GM23338 (cell line): ENCODE data around the gene PTPN7.

ENCODE experiments used
- CREB1 ChIP-seq: fragments of 250-450 bp; sonication (Bioruptor Pico); IDR thresholded peaks from 2 replicates; pipeline ENCODE4 v1.5.0; 2020; ENCODE audit warnings: low read depth, mild to moderate bottlenecking, moderate library complexity
- CTCF ChIP-seq, 2 experiments: fragments of 200-600 bp in 1 of 2; sonication (generic) in 1 of 2; conservative IDR thresholded peaks; 2 replicates each; pipeline versions ENCODE4 v1.5.1 to v1.6.1; 2016 to 2017; ENCODE audit warnings: antibody characterized with exemption in 2 of 2, low read depth in 2 of 2, mild to moderate bottlenecking in 2 of 2, moderate library complexity in 1 of 2
- EZH2 ChIP-seq: fragments of 200-600 bp; sonication (generic); IDR thresholded peaks from one replicate; pipeline ENCODE4 v1.8.0; 2017; ENCODE audit warnings: antibody characterized with exemption, mild to moderate bottlenecking, low read depth; ENCODE audit not compliant: unreplicated experiment
- JUNB ChIP-seq: IDR thresholded peaks from one replicate; pipeline ENCODE4 v1.6.1; 2016; ENCODE audit warnings: antibody characterized with exemption; ENCODE audit not compliant: unreplicated experiment
- POLR2AphosphoS5 ChIP-seq: IDR thresholded peaks from 2 replicates; pipeline ENCODE4 v1.6.1; 2016; ENCODE audit warnings: antibody characterized with exemption, low read depth
- TF ChIP-seq, protein P1 (sequence below): IDR thresholded peaks from one replicate; pipeline ENCODE4 v1.6.1; 2018; ENCODE audit warnings: antibody characterized with exemption; ENCODE audit not compliant: unreplicated experiment
- TF ChIP-seq, protein P2 (sequence below): IDR thresholded peaks from 2 replicates; pipeline ENCODE4 v1.6.1; 2016; ENCODE audit warnings: antibody characterized with exemption

DNA sequence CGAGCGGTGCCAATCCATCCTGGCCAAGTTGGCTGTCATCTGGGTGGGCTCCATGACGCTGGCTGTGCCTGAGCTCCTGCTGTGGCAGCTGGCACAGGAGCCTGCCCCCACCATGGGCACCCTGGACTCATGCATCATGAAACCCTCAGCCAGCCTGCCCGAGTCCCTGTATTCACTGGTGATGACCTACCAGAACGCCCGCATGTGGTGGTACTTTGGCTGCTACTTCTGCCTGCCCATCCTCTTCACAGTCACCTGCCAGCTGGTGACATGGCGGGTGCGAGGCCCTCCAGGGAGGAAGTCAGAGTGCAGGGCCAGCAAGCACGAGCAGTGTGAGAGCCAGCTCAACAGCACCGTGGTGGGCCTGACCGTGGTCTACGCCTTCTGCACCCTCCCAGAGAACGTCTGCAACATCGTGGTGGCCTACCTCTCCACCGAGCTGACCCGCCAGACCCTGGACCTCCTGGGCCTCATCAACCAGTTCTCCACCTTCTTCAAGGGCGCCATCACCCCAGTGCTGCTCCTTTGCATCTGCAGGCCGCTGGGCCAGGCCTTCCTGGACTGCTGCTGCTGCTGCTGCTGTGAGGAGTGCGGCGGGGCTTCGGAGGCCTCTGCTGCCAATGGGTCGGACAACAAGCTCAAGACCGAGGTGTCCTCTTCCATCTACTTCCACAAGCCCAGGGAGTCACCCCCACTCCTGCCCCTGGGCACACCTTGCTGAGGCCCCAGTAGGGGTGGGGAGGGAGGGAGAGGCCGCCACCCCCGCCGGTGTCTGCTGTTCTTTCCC is 32.4 kb downstream of the PTPN7 start:
- TF ChIP-seq CTCF (conservative IDR thresholded peaks at IDR 0.05; ENCODE audit: low read depth in 2 of 2) (no peak), EZH2 (no peak), POLR2AphosphoS5 (no peak), CREB1 (CRISPR knock-in tag) (no peak), JUNB (no peak)
- TF ChIP-seq, protein P1, sequence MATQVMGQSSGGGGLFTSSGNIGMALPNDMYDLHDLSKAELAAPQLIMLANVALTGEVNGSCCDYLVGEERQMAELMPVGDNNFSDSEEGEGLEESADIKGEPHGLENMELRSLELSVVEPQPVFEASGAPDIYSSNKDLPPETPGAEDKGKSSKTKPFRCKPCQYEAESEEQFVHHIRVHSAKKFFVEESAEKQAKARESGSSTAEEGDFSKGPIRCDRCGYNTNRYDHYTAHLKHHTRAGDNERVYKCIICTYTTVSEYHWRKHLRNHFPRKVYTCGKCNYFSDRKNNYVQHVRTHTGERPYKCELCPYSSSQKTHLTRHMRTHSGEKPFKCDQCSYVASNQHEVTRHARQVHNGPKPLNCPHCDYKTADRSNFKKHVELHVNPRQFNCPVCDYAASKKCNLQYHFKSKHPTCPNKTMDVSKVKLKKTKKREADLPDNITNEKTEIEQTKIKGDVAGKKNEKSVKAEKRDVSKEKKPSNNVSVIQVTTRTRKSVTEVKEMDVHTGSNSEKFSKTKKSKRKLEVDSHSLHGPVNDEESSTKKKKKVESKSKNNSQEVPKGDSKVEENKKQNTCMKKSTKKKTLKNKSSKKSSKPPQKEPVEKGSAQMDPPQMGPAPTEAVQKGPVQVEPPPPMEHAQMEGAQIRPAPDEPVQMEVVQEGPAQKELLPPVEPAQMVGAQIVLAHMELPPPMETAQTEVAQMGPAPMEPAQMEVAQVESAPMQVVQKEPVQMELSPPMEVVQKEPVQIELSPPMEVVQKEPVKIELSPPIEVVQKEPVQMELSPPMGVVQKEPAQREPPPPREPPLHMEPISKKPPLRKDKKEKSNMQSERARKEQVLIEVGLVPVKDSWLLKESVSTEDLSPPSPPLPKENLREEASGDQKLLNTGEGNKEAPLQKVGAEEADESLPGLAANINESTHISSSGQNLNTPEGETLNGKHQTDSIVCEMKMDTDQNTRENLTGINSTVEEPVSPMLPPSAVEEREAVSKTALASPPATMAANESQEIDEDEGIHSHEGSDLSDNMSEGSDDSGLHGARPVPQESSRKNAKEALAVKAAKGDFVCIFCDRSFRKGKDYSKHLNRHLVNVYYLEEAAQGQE, result no peak
- TF ChIP-seq, protein P2, sequence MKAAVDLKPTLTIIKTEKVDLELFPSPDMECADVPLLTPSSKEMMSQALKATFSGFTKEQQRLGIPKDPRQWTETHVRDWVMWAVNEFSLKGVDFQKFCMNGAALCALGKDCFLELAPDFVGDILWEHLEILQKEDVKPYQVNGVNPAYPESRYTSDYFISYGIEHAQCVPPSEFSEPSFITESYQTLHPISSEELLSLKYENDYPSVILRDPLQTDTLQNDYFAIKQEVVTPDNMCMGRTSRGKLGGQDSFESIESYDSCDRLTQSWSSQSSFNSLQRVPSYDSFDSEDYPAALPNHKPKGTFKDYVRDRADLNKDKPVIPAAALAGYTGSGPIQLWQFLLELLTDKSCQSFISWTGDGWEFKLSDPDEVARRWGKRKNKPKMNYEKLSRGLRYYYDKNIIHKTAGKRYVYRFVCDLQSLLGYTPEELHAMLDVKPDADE, result no peak
